Inflammatory macrophage treated with lipopolysaccharide for 1 hour (primary cell): ENCODE results near the gene ACADL.

Source experiments
- DNase-seq, 2 donors: peaks; one replicate each; pipeline ENCODE4 v3.0.0-alpha.2; 2020 to 2022

ACADL gene

GRCh38 chr2:210169516-210170195 lies 55.6 kb downstream of the ACADL start:
- DNase-seq, result peak; percentile 88

- DNase-seq, result no peak
Observed at GRCh38 chr2:210167227-210167626, 58.0 kb downstream of the ACADL start.

- DNase-seq, result peak; percentile 19 to 22
Observed at GRCh38 chr2:210162466-210163124, 62.7 kb downstream of the ACADL start.

DNA sequence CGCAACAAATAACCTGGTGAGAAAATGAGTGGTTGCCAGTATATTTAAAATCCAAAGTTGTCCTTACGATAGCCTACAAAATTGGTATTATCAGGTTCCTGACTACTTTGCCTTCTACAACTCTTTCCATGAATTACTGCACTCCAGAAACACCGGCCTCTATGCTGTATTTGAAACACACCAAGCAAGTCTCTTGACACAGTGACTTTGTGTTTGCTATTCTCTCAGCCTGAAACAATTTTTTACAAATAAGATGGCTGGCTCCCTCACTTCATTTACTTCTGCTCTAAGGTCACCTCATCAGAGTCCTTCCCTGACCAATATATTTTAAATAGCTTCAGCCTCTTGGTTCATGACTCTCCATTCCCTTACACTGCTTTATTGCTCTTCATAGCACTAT lies 66.2 kb downstream of the ACADL start:
- no peak for DNase-seq

GRCh38 chr2:210158236-210158635 lies 67.0 kb downstream of the ACADL start:
- DNase-seq, result no peak

GRCh38 chr2:210157526-210157925 lies 67.7 kb downstream of the ACADL start:
- no peak for DNase-seq

GRCh38 chr2:210147614-210148013 lies 77.6 kb downstream of the ACADL start:
- no peak for DNase-seq
